NOMO-1 treated with DMSO at 0.1 percent for 48 hours (cell line): ENCODE results near the gene ERBB2.
"Not testable (repeated sequence)": the region's sequence is repeated elsewhere in the genome, so short reads cannot be mapped to it uniquely, and the experiment has no call there.

Experiments used
- DNase-seq: peaks from one replicate; lab custom pipeline; 2025; ENCODE audit not compliant: unreplicated experiment; lab: John Stamatoyannopoulos, UW

ERBB2 gene

GRCh38 chr17:39742856-39743436 is 43.1 kb downstream of the ERBB2 start:
- no peak for DNase-seq

GRCh38 chr17:39744075-39744835 is 44.4 kb downstream of the ERBB2 start:
- DNase-seq: no peak

GRCh38 chr17:39744836-39745215 is 45.0 kb downstream of the ERBB2 start:
- no peak for DNase-seq

- DNase-seq: no peak
Observed at GRCh38 chr17:39745335-39746144, 45.7 kb downstream of the ERBB2 start.

- DNase-seq: no peak
Observed at GRCh38 chr17:39746145-39746461, 46.2 kb downstream of the ERBB2 start.

- DNase-seq: no peak
Observed at GRCh38 chr17:39747745-39748144, 47.9 kb downstream of the ERBB2 start.

- DNase-seq: not testable (repeated sequence)
Observed at GRCh38 chr17:39748444-39749034, 48.7 kb downstream of the ERBB2 start.

- DNase-seq: no peak
Observed at GRCh38 chr17:39750131-39751015, 50.5 kb downstream of the ERBB2 start.

GRCh38 chr17:39751016-39751543 is 51.2 kb downstream of the ERBB2 start:
- DNase-seq: no peak

GRCh38 chr17:39751637-39752036 is 51.8 kb downstream of the ERBB2 start:
- no peak for DNase-seq

GRCh38 chr17:39752241-39752881 is 52.5 kb downstream of the ERBB2 start:
- no peak for DNase-seq

- DNase-seq: peak; percentile 53
Observed at GRCh38 chr17:39753514-39754160, 53.8 kb downstream of the ERBB2 start.

- peak; percentile 96 for DNase-seq
Observed at GRCh38 chr17:39754161-39754957, 54.5 kb downstream of the ERBB2 start.

- DNase-seq: no peak
Observed at GRCh38 chr17:39754958-39755553, 55.2 kb downstream of the ERBB2 start.

GRCh38 chr17:39755554-39756379 is 55.9 kb downstream of the ERBB2 start:
- no peak for DNase-seq

- DNase-seq: no peak
Observed at GRCh38 chr17:39756380-39757079, 56.7 kb downstream of the ERBB2 start.

GRCh38 chr17:39757176-39757662 is 57.4 kb downstream of the ERBB2 start:
- no peak for DNase-seq
